GM04503 (cell line): ENCODE measurements around the gene ADAMTS15.

Experiments used
- DNase-seq: peaks from one replicate; pipeline ENCODE4 v3.0.0-alpha.2; 2012; ENCODE audit warnings: low read depth

ADAMTS15 gene

GRCh38 chr11:130418756-130419155 is 29.7 kb upstream of the ADAMTS15 start:
- DNase-seq = peak; percentile 65

GRCh38 chr11:130420478-130421198 is 27.8 kb upstream of the ADAMTS15 start:
- no peak for DNase-seq

- no peak for DNase-seq
Measured at GRCh38 chr11:130421199-130421585, 27.3 kb upstream of the ADAMTS15 start.

GRCh38 chr11:130421697-130422096 is 26.7 kb upstream of the ADAMTS15 start:
- no peak for DNase-seq

- no peak for DNase-seq
Measured at GRCh38 chr11:130422251-130422995, 26.0 kb upstream of the ADAMTS15 start.

GRCh38 chr11:130423541-130424142 is 24.8 kb upstream of the ADAMTS15 start:
- DNase-seq = no peak

GRCh38 chr11:130424613-130425140 is 23.8 kb upstream of the ADAMTS15 start:
- DNase-seq = no peak

- DNase-seq = no peak
Measured at GRCh38 chr11:130425156-130425555, 23.3 kb upstream of the ADAMTS15 start.

- no peak for DNase-seq
Measured at GRCh38 chr11:130426223-130426836, 22.1 kb upstream of the ADAMTS15 start.

- no peak for DNase-seq
Measured at GRCh38 chr11:130426837-130427341, 21.6 kb upstream of the ADAMTS15 start.

- DNase-seq = no peak
Measured at GRCh38 chr11:130427581-130428315, 20.7 kb upstream of the ADAMTS15 start.

GRCh38 chr11:130428316-130429119 is 19.9 kb upstream of the ADAMTS15 start, which contains the start of gene ADAMTS8:
ADAMTS8 (minus strand) TSS chr11:130428609; CDS start chr11:130428286, 323 bp downstream.
- no peak for DNase-seq

- no peak for DNase-seq
Measured at GRCh38 chr11:130429120-130429681, 19.2 kb upstream of the ADAMTS15 start.

GRCh38 chr11:130429983-130430382 is 18.5 kb upstream of the ADAMTS15 start:
- DNase-seq = no peak

- no peak for DNase-seq
Measured at GRCh38 chr11:130431331-130431773, 17.1 kb upstream of the ADAMTS15 start.

- no peak for DNase-seq
Measured at GRCh38 chr11:130431801-130432200, 16.6 kb upstream of the ADAMTS15 start.

GRCh38 chr11:130433357-130433756 is 15.1 kb upstream of the ADAMTS15 start:
- DNase-seq = no peak

GRCh38 chr11:130434521-130435223 is 13.8 kb upstream of the ADAMTS15 start:
- DNase-seq = no peak

- DNase-seq = no peak
Measured at GRCh38 chr11:130435671-130436070, 12.8 kb upstream of the ADAMTS15 start.
